HG03097 (cell line): ENCODE measurements around the gene PLEKHG7.
"Not testable (repeated sequence)": the region's sequence is repeated elsewhere in the genome, so short reads cannot be mapped to it uniquely, and the experiment has no call there.

ENCODE experiments used
- ATAC-seq: cut with Tn5 transposase; IDR thresholded peaks from one replicate; pipeline ENCODE4 v1.9.1; 2021; ENCODE audit not compliant: unreplicated experiment, low FRiP score

Gene PLEKHG7

DNA sequence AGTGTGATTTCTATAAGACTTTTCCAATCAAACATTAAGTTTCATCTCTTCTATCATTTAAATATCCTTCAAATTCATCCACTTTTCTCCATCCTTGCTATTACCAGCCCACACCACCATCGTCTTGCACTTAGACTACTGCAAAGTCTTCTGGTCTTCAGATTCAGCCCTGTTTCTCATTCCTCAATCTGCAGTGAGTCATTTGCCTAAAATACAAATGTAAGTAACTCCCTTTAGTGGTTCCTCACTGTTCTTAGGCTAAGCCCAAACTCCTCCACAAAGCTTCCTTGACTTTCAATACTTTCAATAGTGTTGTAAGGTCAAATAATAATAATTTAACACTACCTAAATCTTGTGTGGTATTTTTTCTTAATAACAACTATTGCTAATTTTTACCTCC is 83.3 kb downstream of the PLEKHG7 start:
- no peak for ATAC-seq

DNA sequence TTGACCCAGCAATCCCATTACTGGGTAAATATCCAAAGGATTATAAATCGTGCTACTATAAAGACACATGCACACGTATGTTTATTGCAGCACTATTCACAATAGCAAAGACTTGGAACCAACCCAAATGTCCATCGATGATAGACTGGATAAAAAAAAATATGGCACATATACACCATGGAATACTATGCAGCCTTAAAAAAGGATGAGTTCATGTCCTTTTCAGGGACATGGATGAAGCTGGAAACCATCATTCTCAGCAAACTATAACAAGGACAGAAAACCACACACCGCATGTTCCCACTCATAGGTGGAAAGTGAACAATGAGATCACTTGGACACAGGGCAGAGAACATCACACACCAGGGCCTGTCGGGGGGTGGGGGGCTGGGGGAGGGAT is 91.6 kb downstream of the PLEKHG7 start:
- ATAC-seq = not testable (repeated sequence)

DNA sequence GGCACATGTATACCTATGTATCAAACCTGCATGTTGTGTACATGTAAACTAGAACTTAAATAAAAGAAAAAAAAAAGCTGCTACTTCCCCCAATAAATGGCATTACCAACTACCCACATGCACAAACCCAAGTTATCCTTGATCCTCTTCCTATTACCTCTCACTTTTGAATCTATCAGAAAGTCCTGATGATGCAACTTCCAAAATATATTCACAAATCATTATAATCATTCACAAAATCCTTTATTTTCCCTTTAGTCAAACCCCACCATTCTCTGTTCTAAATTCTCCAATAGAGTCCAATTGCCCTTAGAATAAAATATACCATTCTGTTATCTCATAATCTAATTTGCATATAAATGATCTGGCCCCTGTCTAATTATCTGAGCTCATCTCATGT is 92.0 kb downstream of the PLEKHG7 start:
- no peak for ATAC-seq

DNA sequence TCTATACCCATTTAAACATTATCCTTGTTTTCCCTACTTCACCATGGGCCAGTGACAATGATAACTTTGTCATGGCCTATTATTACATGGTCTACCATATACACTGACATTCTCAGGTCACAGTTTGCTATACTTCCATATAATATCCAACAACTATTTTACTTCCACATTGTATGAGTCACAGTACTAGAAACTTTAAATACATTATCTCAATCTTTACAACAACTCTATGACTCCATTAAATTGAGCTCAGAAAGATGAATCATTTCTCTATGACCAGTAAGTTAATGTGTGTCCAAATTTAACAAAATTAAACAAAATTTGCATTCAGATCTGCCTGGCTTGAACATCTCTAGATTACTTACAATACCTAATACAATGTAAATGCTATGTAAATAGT is 93.9 kb downstream of the PLEKHG7 start:
- no peak for ATAC-seq

DNA sequence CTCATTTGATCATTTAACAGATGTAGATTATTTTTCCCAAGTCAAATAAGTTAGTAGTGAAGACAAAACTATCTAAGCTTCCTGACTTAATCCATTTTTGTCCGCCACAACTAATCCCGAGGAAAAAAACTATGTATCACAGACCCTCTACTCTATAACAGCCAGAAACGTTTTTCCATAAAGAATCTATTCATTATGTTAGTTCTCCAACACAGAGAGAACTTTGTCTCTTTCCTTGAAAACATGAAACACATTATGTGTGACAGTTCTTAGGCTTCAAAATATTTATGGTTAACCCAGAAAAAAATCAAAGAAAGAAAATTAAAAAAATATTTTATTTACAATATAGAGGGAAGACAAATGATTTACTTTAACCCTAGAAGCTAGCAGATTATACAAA is 100.1 kb downstream of the PLEKHG7 start:
- no peak for ATAC-seq

DNA sequence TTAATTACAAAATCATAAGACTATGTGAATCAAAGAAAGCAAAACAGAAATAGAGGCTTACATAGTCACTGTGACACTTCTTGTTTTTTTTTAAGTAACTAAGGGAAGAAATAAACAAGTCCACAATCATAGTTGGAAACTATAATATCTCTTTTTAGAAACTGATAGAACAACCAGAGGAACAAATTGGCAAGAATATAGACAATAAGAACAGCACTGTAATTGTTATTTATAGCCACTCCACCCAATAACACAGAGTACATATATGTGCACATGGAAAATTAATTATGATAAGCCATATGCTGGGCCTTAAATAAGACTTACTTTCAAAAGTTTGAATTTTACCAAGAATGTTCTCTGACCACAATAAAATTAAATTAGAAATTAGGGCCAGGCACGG is 101.1 kb downstream of the PLEKHG7 start:
- ATAC-seq = no peak

DNA sequence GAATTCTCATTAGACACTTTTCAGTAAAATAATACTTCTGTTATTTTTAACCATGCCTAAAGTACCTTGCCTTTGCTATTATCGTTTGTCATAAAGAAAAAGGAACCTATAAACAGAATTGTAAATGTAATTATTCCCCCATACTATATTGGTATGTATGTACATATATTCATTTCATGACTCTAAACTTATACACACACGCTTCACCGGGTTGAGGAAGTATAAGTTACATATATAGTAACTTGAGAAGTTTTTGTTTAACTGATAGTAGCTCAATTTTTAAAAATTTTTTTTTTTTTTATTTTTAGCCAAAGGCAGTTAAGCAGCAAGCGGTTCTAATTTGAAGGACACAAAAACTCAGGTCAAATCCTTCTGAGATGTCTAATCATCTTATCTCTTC is 107.6 kb downstream of the PLEKHG7 start:
- ATAC-seq = no peak

DNA sequence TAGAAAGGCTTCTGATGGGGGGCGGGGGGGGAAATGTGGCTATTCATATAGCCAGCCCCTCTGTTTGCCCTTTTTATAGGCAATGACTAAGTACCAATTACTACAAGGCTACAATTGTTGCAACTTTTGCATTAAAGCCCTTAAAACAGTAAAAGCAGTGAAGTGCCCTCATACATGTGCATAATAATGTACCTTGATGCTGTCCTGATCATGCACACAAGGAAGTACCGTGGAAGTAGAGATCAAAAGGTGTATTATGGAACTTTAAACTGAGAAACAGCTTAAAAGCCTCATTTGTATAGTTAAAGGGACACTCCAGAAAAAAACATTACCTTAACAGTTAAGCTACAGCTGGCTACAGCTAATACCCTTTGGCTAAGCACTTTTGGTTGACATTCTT is 111.8 kb downstream of the PLEKHG7 start:
- no peak for ATAC-seq

DNA sequence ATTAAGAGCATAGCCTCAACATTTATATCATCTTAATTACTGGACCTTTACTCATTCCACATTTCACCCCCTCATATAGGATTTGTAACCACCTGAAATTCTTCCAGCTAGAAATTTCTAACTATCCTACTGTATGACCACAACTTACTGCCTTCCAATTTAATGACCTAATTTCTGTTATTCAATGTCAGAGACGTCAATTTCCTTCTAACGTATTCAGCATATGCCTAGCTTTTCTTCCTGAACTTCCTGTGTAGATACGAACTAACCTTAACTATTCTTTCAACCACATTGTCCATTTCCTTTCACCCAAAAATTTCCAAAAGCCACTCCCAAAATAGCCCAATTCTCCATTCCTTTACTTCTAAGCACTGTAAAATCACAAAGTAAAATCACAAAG is 118.4 kb downstream of the PLEKHG7 start:
- ATAC-seq = no peak
